GM19351 (cell line): ENCODE results near the gene AQR.
"Not testable (repeated sequence)": the region's sequence is repeated elsewhere in the genome, so short reads cannot be mapped to it uniquely, and the experiment has no call there.

Source experiments
- ATAC-seq: cut with Tn5 transposase; IDR thresholded peaks from one replicate; pipeline ENCODE4 v1.9.1; 2021; ENCODE audit warnings: mild to moderate bottlenecking, moderate library complexity; ENCODE audit not compliant: unreplicated experiment

AQR gene

GRCh38 chr15:34820110-34820509 lies 149.4 kb downstream of the AQR start:
- ATAC-seq = no peak

GRCh38 chr15:34818526-34818925 lies 151.0 kb downstream of the AQR start:
- ATAC-seq = no peak

- no peak for ATAC-seq
Observed at GRCh38 chr15:34815836-34816235, 153.7 kb downstream of the AQR start.

GRCh38 chr15:34813446-34814190 lies 155.9 kb downstream of the AQR start:
- ATAC-seq = no peak

GRCh38 chr15:34812868-34813365 lies 156.6 kb downstream of the AQR start:
- ATAC-seq = not testable (repeated sequence)

- no peak for ATAC-seq
Observed at GRCh38 chr15:34812369-34812768, 157.2 kb downstream of the AQR start.

GRCh38 chr15:34810443-34811129 lies 159.0 kb downstream of the AQR start:
- no peak for ATAC-seq

GRCh38 chr15:34809186-34809585 lies 160.4 kb downstream of the AQR start:
- no peak for ATAC-seq

- no peak for ATAC-seq
Observed at GRCh38 chr15:34808016-34808415, 161.5 kb downstream of the AQR start.

- not testable (repeated sequence) for ATAC-seq
Observed at GRCh38 chr15:34807241-34807640, 162.3 kb downstream of the AQR start.

- no peak for ATAC-seq
Observed at GRCh38 chr15:34804776-34805175, 164.8 kb downstream of the AQR start.

GRCh38 chr15:34804113-34804512 lies 165.4 kb downstream of the AQR start:
- no peak for ATAC-seq

- ATAC-seq = no peak
Observed at GRCh38 chr15:34802803-34803750, 166.5 kb downstream of the AQR start.

- ATAC-seq = no peak
Observed at GRCh38 chr15:34802371-34802770, 167.2 kb downstream of the AQR start.
